ENCODE results near the gene IL1RL1.
"Not testable (repeated sequence)": the region's sequence is repeated elsewhere in the genome, so short reads cannot be mapped to it uniquely, and the experiment has no call there.

Gene IL1RL1

GRCh38 chr2:102304711-102305611, 6.4 kb upstream of the IL1RL1 start:
- Histone ChIP-seq H3K27ac (ENCODE audit: low read depth, low read length) (no peak overlapping the region), H3K4me1 (ENCODE audit: control insufficient read depth in 5 of 5, insufficient read depth in 5 of 5, low read length in 5 of 5) (no peaks in the 10 kb centered on the region), H3K9me3 (ENCODE audit: control insufficient read depth in 5 of 5, low read length in 5 of 5) (no peaks in the 10 kb centered on the region), H3K9ac (ENCODE audit: low read length in 5 of 5) (no peak overlapping the region), H3K4me3 (ENCODE audit: low read depth in 1 of 5, low read length in 5 of 5) (no peak overlapping the region), H3K27me3 (ENCODE audit: control insufficient read depth in 5 of 5, insufficient read depth in 4 of 5, low read length in 5 of 5) (peaks cover 0 to 10% (median 0%) of the 10 kb centered on the region in 5 donors), H3K36me3 (ENCODE audit: control insufficient read depth in 5 of 5, insufficient read depth in 5 of 5, low read length in 5 of 5) (no peaks in the 10 kb centered on the region)

DNA sequence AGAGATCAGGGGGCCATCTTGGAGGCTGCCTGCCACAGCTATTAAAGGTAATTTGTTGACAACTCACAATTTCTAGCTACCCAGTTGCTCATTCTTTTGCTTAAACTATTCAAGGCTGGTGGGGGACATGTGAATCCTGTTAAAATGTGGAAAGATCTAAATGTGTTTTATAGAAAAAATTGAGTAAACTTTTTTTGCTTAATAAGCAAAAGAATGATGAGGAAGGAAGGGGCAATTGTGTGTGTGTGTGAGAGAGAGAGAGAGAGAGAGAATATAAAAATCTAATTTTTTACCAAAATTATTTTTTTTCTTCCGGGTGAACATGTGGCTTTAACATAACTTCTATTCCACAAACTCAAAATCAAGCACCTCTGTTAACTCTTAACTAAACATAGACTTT, 5.2 kb upstream of the IL1RL1 start:
- Histone ChIP-seq H3K27me3 (ENCODE audit: control insufficient read depth in 5 of 5, insufficient read depth in 4 of 5, low read length in 5 of 5) (peaks cover 0 to 10% (median 0%) of the 10 kb centered on the region in 5 donors), H3K36me3 (ENCODE audit: control insufficient read depth in 5 of 5, insufficient read depth in 5 of 5, low read length in 5 of 5) (no peaks in the 10 kb centered on the region), H3K9me3 (ENCODE audit: control insufficient read depth in 5 of 5, low read length in 5 of 5) (no peaks in the 10 kb centered on the region), H3K4me3 (ENCODE audit: low read depth in 1 of 5, low read length in 5 of 5) (no peak overlapping the region), H3K4me1 (ENCODE audit: control insufficient read depth in 5 of 5, insufficient read depth in 5 of 5, low read length in 5 of 5) (no peaks in the 10 kb centered on the region), H3K9ac (ENCODE audit: low read length in 5 of 5) (no peak overlapping the region), H3K27ac (ENCODE audit: low read depth, low read length) (no peak overlapping the region)

- H3K27me3 ChIP-seq (ENCODE audit: control insufficient read depth in 5 of 5, insufficient read depth in 4 of 5, low read length in 5 of 5): peaks cover 0 to 4% (median 0%) of the 10 kb centered on the region in 5 donors
- H3K9ac ChIP-seq (ENCODE audit: low read length in 5 of 5): no peak overlapping the region
- H3K27ac ChIP-seq (ENCODE audit: low read depth, low read length): no peak overlapping the region
- no peak overlapping the region for H3K4me3 ChIP-seq (ENCODE audit: low read depth in 1 of 5, low read length in 5 of 5)
- no peaks in the 10 kb centered on the region for H3K9me3 ChIP-seq (ENCODE audit: control insufficient read depth in 5 of 5, low read length in 5 of 5)
- H3K4me1 ChIP-seq (ENCODE audit: control insufficient read depth in 5 of 5, insufficient read depth in 5 of 5, low read length in 5 of 5): no peaks in the 10 kb centered on the region
- no peaks in the 10 kb centered on the region for H3K36me3 ChIP-seq (ENCODE audit: control insufficient read depth in 5 of 5, insufficient read depth in 5 of 5, low read length in 5 of 5)
Measured at GRCh38 chr2:102313025-102313424, 1.7 kb downstream of the IL1RL1 start.

DNA sequence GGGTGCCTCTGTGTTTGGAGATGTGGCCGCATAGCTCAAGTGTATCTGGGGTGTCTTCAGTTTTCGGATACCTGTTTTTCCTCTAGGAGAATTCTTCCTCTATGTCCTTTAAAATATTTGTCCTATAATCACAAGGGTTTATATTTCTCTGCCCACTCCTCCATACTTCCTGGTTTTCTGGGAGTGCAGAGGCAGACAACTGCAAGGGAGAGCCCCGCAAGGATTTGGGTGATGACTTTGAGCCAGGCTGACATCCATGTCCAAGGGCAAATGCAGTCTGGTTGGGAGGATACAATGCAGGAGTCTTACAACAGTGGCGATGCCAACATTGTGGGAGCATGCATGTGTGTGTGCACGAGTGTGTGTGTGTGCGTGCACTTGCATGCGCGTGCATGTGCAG, 2.1 kb downstream of the IL1RL1 start:
- Histone ChIP-seq H3K27ac (ENCODE audit: low read depth, low read length) (no peak overlapping the region), H3K9me3 (ENCODE audit: control insufficient read depth in 5 of 5, low read length in 5 of 5) (no peaks in the 10 kb centered on the region), H3K4me1 (ENCODE audit: control insufficient read depth in 5 of 5, insufficient read depth in 5 of 5, low read length in 5 of 5) (no peaks in the 10 kb centered on the region), H3K27me3 (ENCODE audit: control insufficient read depth in 5 of 5, insufficient read depth in 4 of 5, low read length in 5 of 5) (no peaks in the 10 kb centered on the region), H3K36me3 (ENCODE audit: control insufficient read depth in 5 of 5, insufficient read depth in 5 of 5, low read length in 5 of 5) (no peaks in the 10 kb centered on the region), H3K4me3 (ENCODE audit: low read depth in 1 of 5, low read length in 5 of 5) (no peak overlapping the region), H3K9ac (ENCODE audit: low read length in 5 of 5) (no peak overlapping the region)

GRCh38 chr2:102313950-102314349, 2.6 kb downstream of the IL1RL1 start:
- no peaks in the 10 kb centered on the region for H3K27me3 ChIP-seq (ENCODE audit: control insufficient read depth in 5 of 5, insufficient read depth in 4 of 5, low read length in 5 of 5)
- no peaks in the 10 kb centered on the region for H3K9me3 ChIP-seq (ENCODE audit: control insufficient read depth in 5 of 5, low read length in 5 of 5)

GRCh38 chr2:102315921-102316320, 4.6 kb downstream of the IL1RL1 start:
- H3K27ac ChIP-seq (ENCODE audit: low read depth, low read length): no peak overlapping the region
- H3K9ac ChIP-seq (ENCODE audit: low read length in 5 of 5): no peak overlapping the region
- H3K4me3 ChIP-seq (ENCODE audit: low read depth in 1 of 5, low read length in 5 of 5): no peak overlapping the region
- H3K36me3 ChIP-seq (ENCODE audit: control insufficient read depth in 5 of 5, insufficient read depth in 5 of 5, low read length in 5 of 5): no peaks in the 10 kb centered on the region
- H3K27me3 ChIP-seq (ENCODE audit: control insufficient read depth in 5 of 5, insufficient read depth in 4 of 5, low read length in 5 of 5): no peaks in the 10 kb centered on the region
- H3K4me1 ChIP-seq (ENCODE audit: control insufficient read depth in 5 of 5, insufficient read depth in 5 of 5, low read length in 5 of 5): no peaks in the 10 kb centered on the region
- no peaks in the 10 kb centered on the region for H3K9me3 ChIP-seq (ENCODE audit: control insufficient read depth in 5 of 5, low read length in 5 of 5)

More at GRCh38 chr2:102313950-102314349, 2.6 kb downstream of the IL1RL1 start:
- Histone ChIP-seq H3K4me1 (ENCODE audit: control insufficient read depth in 5 of 5, insufficient read depth in 5 of 5, low read length in 5 of 5) (no peaks in the 10 kb centered on the region), H3K27ac (ENCODE audit: low read depth, low read length) (no peak overlapping the region), H3K4me3 (ENCODE audit: low read depth in 1 of 5, low read length in 5 of 5) (no peak overlapping the region), H3K36me3 (ENCODE audit: control insufficient read depth in 5 of 5, insufficient read depth in 5 of 5, low read length in 5 of 5) (no peaks in the 10 kb centered on the region), H3K9ac (ENCODE audit: low read length in 5 of 5) (no peak overlapping the region)

- Histone ChIP-seq H3K9me3 (ENCODE audit: control insufficient read depth in 5 of 5, low read length in 5 of 5) (no peaks in the 10 kb centered on the region), H3K36me3 (ENCODE audit: control insufficient read depth in 5 of 5, insufficient read depth in 5 of 5, low read length in 5 of 5) (no peaks in the 10 kb centered on the region), H3K27me3 (ENCODE audit: control insufficient read depth in 5 of 5, insufficient read depth in 4 of 5, low read length in 5 of 5) (no peaks in the 10 kb centered on the region), H3K4me1 (ENCODE audit: control insufficient read depth in 5 of 5, insufficient read depth in 5 of 5, low read length in 5 of 5) (no peaks in the 10 kb centered on the region), H3K4me3 (ENCODE audit: low read depth in 1 of 5, low read length in 5 of 5) (no peak overlapping the region), H3K27ac (ENCODE audit: low read depth, low read length) (no peak overlapping the region), H3K9ac (ENCODE audit: low read length in 5 of 5) (no peak overlapping the region)
Measured at GRCh38 chr2:102317715-102318114, 6.4 kb downstream of the IL1RL1 start.

DNA sequence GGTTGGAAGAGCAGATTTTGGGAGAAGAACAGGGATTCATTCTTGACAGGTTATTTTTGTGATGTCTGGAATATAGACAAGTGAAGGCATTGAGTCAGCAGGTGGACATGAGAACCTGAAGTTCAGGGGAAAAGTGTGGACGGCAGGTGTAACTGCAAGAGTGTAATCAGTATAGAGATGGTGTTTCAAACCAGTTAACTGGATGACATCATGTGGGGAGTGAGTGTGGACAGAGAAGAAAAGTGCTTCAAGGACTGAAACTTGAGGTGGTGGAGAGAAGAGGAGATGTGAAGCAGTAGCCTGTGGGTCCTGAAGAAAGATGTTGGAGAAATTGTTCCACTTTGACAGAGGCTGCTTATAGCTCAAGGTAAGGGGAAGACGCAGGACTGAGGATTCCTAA, 7.1 kb downstream of the IL1RL1 start:
- no peaks in the 10 kb centered on the region for H3K36me3 ChIP-seq (ENCODE audit: control insufficient read depth in 5 of 5, insufficient read depth in 5 of 5, low read length in 5 of 5)
- no peaks in the 10 kb centered on the region for H3K4me1 ChIP-seq (ENCODE audit: control insufficient read depth in 5 of 5, insufficient read depth in 5 of 5, low read length in 5 of 5)
- H3K9ac ChIP-seq (ENCODE audit: low read length in 5 of 5): no peak overlapping the region
- no peaks in the 10 kb centered on the region for H3K27me3 ChIP-seq (ENCODE audit: control insufficient read depth in 5 of 5, insufficient read depth in 4 of 5, low read length in 5 of 5)
- H3K9me3 ChIP-seq (ENCODE audit: control insufficient read depth in 5 of 5, low read length in 5 of 5): no peaks in the 10 kb centered on the region
- H3K27ac ChIP-seq (ENCODE audit: low read depth, low read length): no peak overlapping the region
- no peak overlapping the region for H3K4me3 ChIP-seq (ENCODE audit: low read depth in 1 of 5, low read length in 5 of 5)

- H3K27ac ChIP-seq (ENCODE audit: low read depth, low read length): no peak overlapping the region
- H3K36me3 ChIP-seq (ENCODE audit: control insufficient read depth in 5 of 5, insufficient read depth in 5 of 5, low read length in 5 of 5): no peaks in the 10 kb centered on the region
- H3K27me3 ChIP-seq (ENCODE audit: control insufficient read depth in 5 of 5, insufficient read depth in 4 of 5, low read length in 5 of 5): peaks cover 0 to 3% (median 0%) of the 10 kb centered on the region in 5 donors
- H3K4me3 ChIP-seq (ENCODE audit: low read depth in 1 of 5, low read length in 5 of 5): no peak overlapping the region
- H3K9me3 ChIP-seq (ENCODE audit: control insufficient read depth in 5 of 5, low read length in 5 of 5): no peaks in the 10 kb centered on the region
- no peaks in the 10 kb centered on the region for H3K4me1 ChIP-seq (ENCODE audit: control insufficient read depth in 5 of 5, insufficient read depth in 5 of 5, low read length in 5 of 5)
- H3K9ac ChIP-seq (ENCODE audit: low read length in 5 of 5): no peak overlapping the region
Measured at GRCh38 chr2:102321941-102322719, 10.8 kb downstream of the IL1RL1 start.

- not testable (repeated sequence) for H3K4me3 ChIP-seq (ENCODE audit: low read depth in 1 of 5, low read length in 5 of 5); H3K4me1 ChIP-seq (ENCODE audit: control insufficient read depth in 5 of 5, insufficient read depth in 5 of 5, low read length in 5 of 5); H3K36me3 ChIP-seq (ENCODE audit: control insufficient read depth in 5 of 5, insufficient read depth in 5 of 5, low read length in 5 of 5); H3K27me3 ChIP-seq (ENCODE audit: control insufficient read depth in 5 of 5, insufficient read depth in 4 of 5, low read length in 5 of 5); H3K9ac ChIP-seq (ENCODE audit: low read length in 5 of 5); H3K9me3 ChIP-seq (ENCODE audit: control insufficient read depth in 5 of 5, low read length in 5 of 5); H3K27ac ChIP-seq (ENCODE audit: low read depth, low read length)
Measured at GRCh38 chr2:102324914-102325313, 13.6 kb downstream of the IL1RL1 start.

Measured in subcutaneous abdominal adipose tissue (tissue), 5 donors.